ENCODE data around the gene PSMD6.

Gene PSMD6

DNA sequence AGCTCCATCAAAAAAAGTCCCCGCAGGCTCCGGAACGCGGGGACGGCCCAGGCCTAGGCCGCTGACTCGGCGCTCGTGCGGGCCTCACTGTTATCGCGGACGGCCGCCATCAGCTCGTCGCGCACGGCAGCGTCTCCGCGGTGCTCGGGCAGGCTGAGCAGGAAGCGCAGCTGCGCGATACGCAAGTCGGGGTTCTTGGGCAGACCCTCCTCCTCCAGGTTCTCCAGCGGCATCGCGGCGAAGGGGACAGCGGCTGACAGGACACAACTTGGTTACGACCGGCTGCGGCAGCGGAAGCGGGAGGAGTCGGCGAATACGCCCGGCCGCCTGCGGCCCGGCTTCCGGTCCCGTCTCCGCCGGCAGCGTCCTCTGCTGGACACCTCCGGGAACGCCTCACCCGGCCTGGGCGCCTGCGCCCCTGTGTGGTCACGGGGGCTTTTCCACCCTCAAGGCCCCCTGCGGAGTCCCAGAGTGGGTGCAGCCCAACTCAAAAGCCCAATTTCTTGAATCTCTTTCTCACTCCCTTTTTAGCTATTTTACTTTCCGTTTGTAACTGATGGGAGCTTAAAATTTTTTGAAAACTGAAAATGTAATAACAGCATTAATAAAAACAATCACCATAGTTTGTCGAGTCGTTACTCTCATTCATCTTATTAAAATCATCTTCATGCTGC is at the start of gene PSMD6:
Gene PSMD6, minus strand, starts transcription at position 308 of the 674 bp plus-strand sequence. Its CDS starts 75 bp downstream, at position 233.
- peak; percentile 99 for DNase-seq

- no peak for DNase-seq
These were observed 48.8 kb upstream of the PSMD6 start for GRCh38 chr3:64072126-64072525.

- no peak for DNase-seq
These were observed 47.4 kb upstream of the PSMD6 start for GRCh38 chr3:64070704-64071103.

DNA sequence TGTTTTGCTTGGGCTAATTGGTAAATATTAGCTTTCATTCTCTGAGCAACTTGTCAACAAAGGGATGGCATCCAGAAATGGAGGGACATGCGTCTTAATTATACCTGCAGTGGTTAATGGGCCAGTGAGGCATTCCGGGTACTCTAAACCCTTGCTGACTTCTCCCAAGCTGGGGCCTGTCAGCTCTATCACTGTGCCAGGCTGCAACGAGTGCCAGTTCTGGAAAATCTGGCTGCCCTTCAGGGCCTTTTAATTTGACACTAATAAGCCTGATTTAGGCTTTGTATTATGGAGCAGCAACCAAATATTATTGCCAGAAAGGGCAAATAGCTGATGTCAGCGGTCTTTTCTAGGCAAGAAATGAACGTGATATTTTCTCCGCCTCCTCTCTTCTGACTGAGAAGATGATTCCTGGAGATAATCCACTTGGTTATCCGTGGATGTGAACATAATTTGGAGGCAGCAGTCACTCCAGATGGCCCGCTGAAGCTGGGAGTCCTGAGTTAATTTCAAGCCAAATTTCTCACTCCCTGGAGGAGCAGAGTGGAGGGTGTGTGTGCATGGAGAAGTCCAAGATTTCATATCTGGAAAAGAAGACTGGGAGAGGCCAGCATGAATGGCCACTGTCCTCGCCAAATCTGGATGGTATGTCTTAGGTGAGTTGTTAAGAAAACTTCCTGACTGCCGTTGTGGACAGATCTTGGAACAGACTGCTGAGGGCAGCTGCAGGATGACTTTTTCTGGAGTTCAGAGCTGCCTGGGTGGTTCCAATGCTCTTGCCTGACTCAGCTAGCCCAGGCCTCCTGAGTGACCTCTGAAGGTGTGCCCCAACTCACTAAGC is 44.4 kb upstream of the PSMD6 start:
- DNase-seq: no peak

DNA sequence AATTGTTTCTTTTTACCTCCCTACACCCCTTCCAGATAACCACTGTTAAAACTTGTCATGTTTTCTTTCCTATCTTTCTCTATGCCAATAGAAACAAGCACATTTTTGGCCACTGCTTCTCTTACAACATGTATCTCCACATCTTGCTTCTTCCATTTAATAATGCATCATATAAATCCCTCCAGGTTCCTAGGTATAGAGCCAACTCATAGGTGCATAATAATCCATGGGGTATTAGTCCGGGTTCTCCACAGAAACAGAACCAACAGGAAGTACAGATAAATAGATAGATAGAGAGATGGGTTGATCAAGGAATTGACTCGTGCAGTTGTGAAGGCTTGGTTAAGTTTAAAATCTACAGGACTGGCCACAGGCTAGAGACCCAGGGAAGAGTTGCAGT is 41.5 kb upstream of the PSMD6 start:
- no peak for DNase-seq

DNA sequence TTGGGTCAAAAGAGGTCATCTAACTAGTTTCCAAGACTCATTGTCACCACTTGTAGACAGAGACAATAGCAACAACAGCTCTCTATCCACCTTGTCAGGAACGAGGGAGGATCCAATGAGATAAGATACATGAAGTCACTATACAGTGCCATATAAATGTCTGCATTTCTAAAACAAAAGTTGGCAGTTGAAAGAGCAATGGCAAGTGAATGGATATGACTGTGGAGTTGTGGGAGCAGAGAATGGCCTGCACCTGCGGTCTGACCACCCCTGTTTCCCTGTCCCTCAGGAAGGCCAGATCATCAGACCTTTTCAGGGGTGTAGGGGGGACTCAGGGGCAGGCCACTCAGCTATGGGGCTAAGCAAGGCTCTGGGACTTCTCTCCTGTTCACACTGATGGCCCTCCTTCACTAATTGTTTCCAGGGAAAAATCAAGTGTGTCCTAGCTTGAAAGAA is 40.7 kb upstream of the PSMD6 start:
- DNase-seq: no peak

DNA sequence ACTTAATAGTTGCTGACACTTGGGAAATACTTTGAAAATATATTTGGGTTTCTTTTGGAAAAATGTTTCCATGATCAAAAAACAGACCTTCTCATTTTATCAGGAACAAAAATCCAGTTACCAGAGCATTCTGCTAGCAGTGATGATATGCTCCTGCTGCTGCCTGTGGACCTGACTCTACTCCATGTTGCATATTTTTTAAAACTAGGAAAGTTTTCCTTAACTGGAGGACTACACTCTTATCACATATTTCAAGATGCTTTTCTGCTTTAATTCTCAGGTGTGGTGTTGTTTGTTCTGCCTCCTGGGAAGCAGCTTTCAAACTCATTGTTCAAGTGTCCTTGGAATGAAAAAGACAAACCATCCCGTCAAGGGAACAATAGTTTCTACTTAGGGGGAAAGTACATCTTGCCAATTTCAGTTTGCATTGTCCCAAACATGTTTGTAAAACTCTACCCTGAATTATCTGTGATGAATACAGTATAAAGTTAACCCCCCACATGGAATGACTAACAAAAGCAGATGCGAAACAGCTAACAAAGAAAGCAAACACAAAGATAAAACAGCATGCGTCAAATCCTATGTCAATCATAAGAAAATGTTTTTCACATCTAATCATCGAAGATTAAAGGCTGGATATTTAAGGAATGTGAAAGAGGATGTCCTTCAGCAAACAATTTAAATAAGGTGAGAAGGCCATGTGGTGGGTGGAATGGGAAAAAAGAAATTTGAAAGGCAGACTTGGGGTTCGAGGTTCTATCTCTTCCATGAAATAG is 40.1 kb upstream of the PSMD6 start:
- no peak for DNase-seq

- no peak for DNase-seq
These were observed 38.3 kb upstream of the PSMD6 start for GRCh38 chr3:64061628-64062027.

GRCh38 chr3:64059484-64060175 is 36.3 kb upstream of the PSMD6 start:
- no peak for DNase-seq

GRCh38 chr3:64058566-64058965 is 35.3 kb upstream of the PSMD6 start:
- no peak for DNase-seq

DNA sequence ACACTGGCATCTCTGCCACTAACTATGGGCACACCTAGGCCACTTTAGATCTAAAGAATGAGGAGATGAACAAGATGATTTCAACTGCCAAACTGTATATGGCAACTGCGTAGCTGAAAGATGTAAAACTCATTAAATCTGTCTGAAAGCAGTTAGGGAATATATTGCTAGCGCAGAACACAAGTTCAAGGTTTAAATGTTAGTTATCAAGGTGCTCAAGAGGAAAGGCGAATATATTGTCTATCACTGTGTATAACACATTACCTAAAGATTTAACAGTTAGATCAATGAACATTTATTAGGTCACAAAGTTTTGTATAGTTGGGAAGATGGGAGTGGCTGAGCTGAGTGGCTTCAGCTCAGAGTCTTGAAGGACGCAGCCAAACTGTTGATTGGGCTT is 33.9 kb upstream of the PSMD6 start:
- no peak for DNase-seq

- no peak for DNase-seq
These were observed 33.4 kb upstream of the PSMD6 start for GRCh38 chr3:64056606-64057180.

DNA sequence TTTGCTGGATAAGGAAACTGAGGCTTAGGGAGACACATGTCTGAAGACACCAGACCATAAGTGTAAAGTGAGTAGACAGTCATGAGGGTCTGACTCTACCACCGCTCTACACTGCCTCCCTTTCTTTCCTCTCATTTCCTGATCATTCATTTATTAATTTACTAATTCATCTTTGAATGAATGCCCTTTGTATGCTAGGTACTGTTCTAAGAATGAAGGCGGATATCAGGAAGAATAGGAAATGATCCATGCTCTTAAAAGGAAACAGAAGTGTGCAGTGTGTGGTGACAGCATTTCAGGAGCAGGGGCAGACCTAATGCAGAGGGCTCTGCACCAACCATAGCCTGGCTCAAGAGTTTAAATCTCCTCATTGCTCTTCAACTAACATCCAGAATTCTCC is 31.8 kb upstream of the PSMD6 start:
- no peak for DNase-seq

GRCh38 chr3:64054488-64054887 is 31.2 kb upstream of the PSMD6 start:
- no peak for DNase-seq

- DNase-seq: no peak
These were observed 30.3 kb upstream of the PSMD6 start for GRCh38 chr3:64053581-64053980.

DNA sequence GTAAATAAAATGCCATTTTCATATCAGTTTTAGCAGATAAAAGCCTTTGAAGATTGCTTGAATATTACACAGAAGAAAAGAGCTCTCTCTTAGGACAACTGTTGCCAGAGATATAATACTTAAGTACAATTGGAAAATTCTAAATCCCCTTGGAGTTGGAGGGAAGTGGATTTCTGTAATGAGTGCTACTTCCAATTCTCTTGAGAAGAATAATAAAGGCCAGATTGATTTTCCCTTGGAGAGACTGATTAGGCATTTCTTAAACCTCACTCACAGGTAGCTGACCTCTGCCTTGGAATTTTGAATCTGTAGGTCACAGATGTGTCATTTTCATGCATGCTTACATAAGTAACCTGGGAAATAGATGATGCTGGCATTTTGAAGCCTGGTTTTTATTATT is 29.8 kb upstream of the PSMD6 start:
- DNase-seq: no peak

DNA sequence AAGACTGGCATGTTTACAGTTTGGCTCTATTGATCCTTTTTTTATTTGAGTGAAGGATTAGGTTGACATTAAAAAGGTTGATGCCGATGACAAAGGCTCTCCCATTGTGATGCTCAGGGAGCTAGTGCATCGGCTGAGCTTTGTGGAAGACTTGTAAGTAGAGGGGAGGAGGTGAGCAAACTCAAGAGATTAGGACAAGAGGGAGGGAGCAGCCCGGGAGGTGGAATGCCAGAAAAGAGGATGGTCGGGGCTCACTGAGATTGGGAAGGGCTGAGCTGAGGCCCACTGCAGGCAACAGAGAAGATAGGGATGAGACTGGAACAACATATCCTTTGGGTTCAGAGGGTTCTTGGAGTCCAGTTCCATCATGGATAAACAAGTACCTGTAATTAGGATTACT is 26.5 kb upstream of the PSMD6 start:
- DNase-seq: no peak

GRCh38 chr3:64049136-64049535 is 25.8 kb upstream of the PSMD6 start:
- DNase-seq: no peak

- no peak for DNase-seq
These were observed 25.4 kb upstream of the PSMD6 start for GRCh38 chr3:64048631-64049061.

- DNase-seq: no peak
These were observed 24.5 kb upstream of the PSMD6 start for GRCh38 chr3:64047787-64048186.

DNA sequence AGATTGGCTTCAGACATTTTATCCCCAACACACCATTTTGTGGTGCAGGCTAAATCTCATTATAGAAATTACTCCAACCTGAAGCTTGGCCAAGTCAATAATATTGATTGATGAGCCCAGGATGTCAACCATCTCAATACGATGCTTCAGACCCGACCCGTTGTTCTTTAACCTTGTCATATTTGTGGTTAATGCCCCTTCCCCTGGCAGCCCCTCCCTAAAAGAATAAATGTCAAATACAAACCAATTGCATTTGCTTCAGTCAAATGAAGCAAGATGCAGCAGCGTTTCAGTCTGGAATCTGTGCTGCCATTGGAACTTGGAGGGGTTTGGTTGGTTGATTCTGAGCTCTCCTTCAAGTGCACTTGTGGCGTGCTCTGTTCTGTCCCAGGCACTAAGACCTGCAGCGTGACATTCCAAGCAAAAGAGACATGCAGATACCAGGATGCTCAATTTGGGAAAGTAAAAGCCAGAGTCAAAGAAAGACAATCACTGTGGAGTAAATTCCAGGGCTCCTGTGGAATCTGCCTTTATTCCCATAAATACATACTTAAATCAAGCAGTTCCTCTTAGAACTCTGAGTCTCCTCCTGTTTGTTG is 23.8 kb upstream of the PSMD6 start:
- DNase-seq: no peak

DNA sequence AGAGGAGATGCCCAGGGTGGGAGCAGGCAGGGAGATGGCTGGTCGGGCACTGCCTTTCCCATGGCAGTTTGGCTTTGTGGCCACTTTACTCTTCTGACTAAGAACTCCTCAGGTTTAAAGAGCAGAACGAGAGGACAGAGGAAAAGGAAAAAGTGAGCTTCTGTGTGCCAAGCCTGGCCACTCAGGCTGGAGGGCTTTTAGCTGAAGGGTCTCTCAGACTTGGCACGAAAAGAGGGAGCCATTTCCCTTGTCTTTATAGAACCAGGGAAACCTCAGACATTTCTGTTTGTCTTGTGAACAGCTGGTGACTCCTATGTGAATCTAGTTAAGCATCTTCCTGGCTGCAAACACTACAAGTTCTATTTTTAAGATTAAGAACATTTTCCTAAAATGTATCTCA is 23.3 kb upstream of the PSMD6 start:
- DNase-seq: no peak

Data from activated T-cell treated with anti-CD3 and anti-CD28 coated beads, Interleukin-2, amount 50 U/mL, for 1 hour (primary cell).